Loucy (cell line): Measurements from ENCODE around the gene CISD1.

ENCODE experiments used
- H2AFZ ChIP-seq: fragments of 200-600 bp; sonication (generic); 2 replicates; pipeline ENCODE4 v1.6.0; 2016; ENCODE audit warnings: antibody characterized with exemption, mild to moderate bottlenecking, low read length, moderate library complexity
- H3F3A ChIP-seq: fragments of 200-600 bp; 2 replicates; pipeline ENCODE4 v1.6.0; 2016; ENCODE audit warnings: antibody characterized with exemption, low read depth, mild to moderate bottlenecking
- H3K27me3 ChIP-seq: fragments of 200-600 bp; sonication (generic); 2 replicates; pipeline ENCODE4 v1.6.1; 2014; ENCODE audit warnings: low read length, mild to moderate bottlenecking; ENCODE audit not compliant: insufficient read depth, poor library complexity, severe bottlenecking
- H3K36me3 ChIP-seq: fragments of 200-600 bp; sonication (generic); 2 replicates; pipeline ENCODE4 v1.6.1; 2016; ENCODE audit warnings: low read length; ENCODE audit not compliant: insufficient read depth
- H3K4me1 ChIP-seq: fragments of 200-600 bp; sonication (generic); 2 replicates; pipeline ENCODE4 v1.5.1; 2014; ENCODE audit warnings: low read length, mild to moderate bottlenecking; ENCODE audit not compliant: insufficient read depth, poor library complexity, severe bottlenecking
- H3K4me2 ChIP-seq: fragments of 200-600 bp; sonication (generic); 2 replicates; pipeline ENCODE4 v1.6.0; 2014; ENCODE audit warnings: antibody characterized with exemption, low read length, low read depth, mild to moderate bottlenecking; ENCODE audit not compliant: poor library complexity, severe bottlenecking
- H3K4me3 ChIP-seq: fragments of 200-600 bp; sonication (generic); 2 replicates; pipeline ENCODE4 v1.5.1; 2014; ENCODE audit warnings: low read length, mild to moderate bottlenecking, mixed read lengths; ENCODE audit not compliant: poor library complexity, severe bottlenecking
- H3K79me2 ChIP-seq: fragments of 200-600 bp; sonication (generic); 2 replicates; pipeline ENCODE4 v1.6.1; 2014; ENCODE audit warnings: low read length; ENCODE audit not compliant: insufficient read depth
- H3K9ac ChIP-seq: fragments of 200-600 bp; sonication (generic); 2 replicates; pipeline ENCODE4 v1.6.0; 2014; ENCODE audit warnings: mild to moderate bottlenecking, low read depth, low read length, moderate library complexity; ENCODE audit not compliant: poor library complexity, severe bottlenecking
- H3K9me2 ChIP-seq: fragments of 200-600 bp; sonication (generic); replicated peaks from 2 replicates; pipeline ENCODE4 v1.6.1; 2016; ENCODE audit warnings: low read depth, low read length, mixed read lengths
- H3K9me3 ChIP-seq: fragments of 200-600 bp; sonication (generic); 2 replicates; pipeline ENCODE4 v1.6.1; 2014; ENCODE audit warnings: mild to moderate bottlenecking, antibody characterized with exemption, low read length, low read depth; ENCODE audit not compliant: insufficient read depth
- H4K20me1 ChIP-seq: fragments of 200-600 bp; sonication (generic); 2 replicates; pipeline ENCODE4 v1.6.0; 2014; ENCODE audit warnings: antibody characterized with exemption, low read length, mild to moderate bottlenecking; ENCODE audit not compliant: insufficient read depth, poor library complexity, severe bottlenecking
- CTCF ChIP-seq: fragments of 200-600 bp; sonication (generic); conservative IDR thresholded peaks from 2 replicates; pipeline ENCODE4 v1.5.1; 2014; ENCODE audit warnings: mild to moderate bottlenecking, antibody characterized with exemption, low read length
- EZH2phosphoT487 ChIP-seq: fragments of 200-600 bp; IDR thresholded peaks from 2 replicates; pipeline ENCODE4 v1.6.1; 2018; ENCODE audit warnings: antibody characterized with exemption, mild to moderate bottlenecking, moderate library complexity, borderline replicate concordance

CISD1 gene

GRCh38 chr10:58260334-58260733 is 8.6 kb upstream of the CISD1 start:
- Histone ChIP-seq H4K20me1 (peaks cover 50% of the 10 kb centered on the region), H3K9me3 (no peaks in the 10 kb centered on the region), H3K9me2 (no peaks in the 10 kb centered on the region), H3K27me3 (no peaks in the 10 kb centered on the region), H3K4me2 (peak overlapping the region; percentile 38), H3K9ac (no peak overlapping the region), H3K79me2 (peaks cover 81% of the 10 kb centered on the region), H3K36me3 (peaks cover 12% of the 10 kb centered on the region; the same call in 1 of the 2 replicates), H3K4me3 (no peak overlapping the region), H3F3A (no peaks in the 10 kb centered on the region), H2AFZ (no peak overlapping the region), H3K4me1 (peaks cover 23% of the 10 kb centered on the region)
- TF ChIP-seq EZH2phosphoT487 (no peak), CTCF (no peak)

GRCh38 chr10:58262766-58263165 is 6.2 kb upstream of the CISD1 start:
- H3K4me2 ChIP-seq: peak overlapping the region; percentile 94
- no peak for TF ChIP-seq CTCF
- no peak for TF ChIP-seq EZH2phosphoT487

GRCh38 chr10:58264780-58265179 is 4.2 kb upstream of the CISD1 start:
- peak overlapping the region; percentile 63 for H3K9ac ChIP-seq
- peaks cover 33% of the 10 kb centered on the region for H3K4me1 ChIP-seq
- peaks cover 57% of the 10 kb centered on the region for H4K20me1 ChIP-seq
- no peaks in the 10 kb centered on the region for H3K27me3 ChIP-seq
- H3K9me2 ChIP-seq: no peaks in the 10 kb centered on the region
- peaks cover 77% of the 10 kb centered on the region for H3K79me2 ChIP-seq
- no peak for TF ChIP-seq EZH2phosphoT487
- TF ChIP-seq CTCF: no peak
- no peak overlapping the region for H2AFZ ChIP-seq
- peak overlapping the region; percentile 85 for H3K4me3 ChIP-seq
- no peaks in the 10 kb centered on the region for H3K9me3 ChIP-seq
- no peaks in the 10 kb centered on the region for H3K36me3 ChIP-seq
- H3F3A ChIP-seq: no peaks in the 10 kb centered on the region
- H3K4me2 ChIP-seq: peak overlapping the region; percentile 94

More at GRCh38 chr10:58262766-58263165, 6.2 kb upstream of the CISD1 start:
- no peaks in the 10 kb centered on the region for H3K9me3 ChIP-seq
- H3K27me3 ChIP-seq: no peaks in the 10 kb centered on the region
- peak overlapping the region; percentile 5 for H3K4me3 ChIP-seq
- H3K36me3 ChIP-seq: peaks cover 6% of the 10 kb centered on the region; the same call in 1 of the 2 replicates
- no peak overlapping the region for H3K9ac ChIP-seq
- H4K20me1 ChIP-seq: peaks cover 65% of the 10 kb centered on the region
- peaks cover 27% of the 10 kb centered on the region for H3K4me1 ChIP-seq
- H2AFZ ChIP-seq: no peak overlapping the region
- peaks cover 89% of the 10 kb centered on the region for H3K79me2 ChIP-seq
- H3K9me2 ChIP-seq: no peaks in the 10 kb centered on the region
- H3F3A ChIP-seq: no peaks in the 10 kb centered on the region
